Measurements from ENCODE around the gene GPR32.
"Not testable (repeated sequence)": the region's sequence is repeated elsewhere in the genome, so short reads cannot be mapped to it uniquely, and the experiment has no call there.

GPR32 gene, protein sequence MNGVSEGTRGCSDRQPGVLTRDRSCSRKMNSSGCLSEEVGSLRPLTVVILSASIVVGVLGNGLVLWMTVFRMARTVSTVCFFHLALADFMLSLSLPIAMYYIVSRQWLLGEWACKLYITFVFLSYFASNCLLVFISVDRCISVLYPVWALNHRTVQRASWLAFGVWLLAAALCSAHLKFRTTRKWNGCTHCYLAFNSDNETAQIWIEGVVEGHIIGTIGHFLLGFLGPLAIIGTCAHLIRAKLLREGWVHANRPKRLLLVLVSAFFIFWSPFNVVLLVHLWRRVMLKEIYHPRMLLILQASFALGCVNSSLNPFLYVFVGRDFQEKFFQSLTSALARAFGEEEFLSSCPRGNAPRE

GRCh38 chr19:50770164-50770563, at the start of gene GPR32:
Gene GPR32, plus strand, starts transcription at chr19:50770464. Its CDS starts 137 bp downstream, at chr19:50770601.
- not testable (repeated sequence) for DNase-seq (ENCODE audit: low spot score); H3K27ac ChIP-seq; H3K4me3 ChIP-seq

DNA sequence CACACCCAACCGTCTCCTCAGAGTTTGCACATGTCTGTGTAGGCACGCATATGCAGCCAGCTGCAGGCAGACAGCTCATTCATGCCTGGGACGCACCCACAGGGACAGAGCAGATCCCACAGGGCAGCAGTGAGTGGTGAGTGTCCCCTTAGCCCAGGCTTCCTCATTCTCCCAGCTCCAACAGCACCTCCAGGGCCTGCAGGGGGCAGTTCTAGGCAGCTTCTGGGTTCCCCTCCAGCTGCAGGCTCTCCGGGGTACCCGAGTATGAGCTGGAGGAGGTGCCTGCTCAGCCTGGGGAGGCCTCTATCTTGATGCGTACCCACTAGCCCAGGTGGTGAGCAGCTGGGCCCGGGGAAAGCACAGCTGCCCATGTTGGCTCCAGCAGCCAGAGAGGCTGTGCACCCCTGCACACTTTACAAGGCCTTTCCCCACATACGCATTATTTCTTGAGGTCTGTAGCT, 49.3 kb upstream of the GPR32 start:
- H3K4me3 ChIP-seq, result no peak overlapping the region
- TF ChIP-seq, protein P1, sequence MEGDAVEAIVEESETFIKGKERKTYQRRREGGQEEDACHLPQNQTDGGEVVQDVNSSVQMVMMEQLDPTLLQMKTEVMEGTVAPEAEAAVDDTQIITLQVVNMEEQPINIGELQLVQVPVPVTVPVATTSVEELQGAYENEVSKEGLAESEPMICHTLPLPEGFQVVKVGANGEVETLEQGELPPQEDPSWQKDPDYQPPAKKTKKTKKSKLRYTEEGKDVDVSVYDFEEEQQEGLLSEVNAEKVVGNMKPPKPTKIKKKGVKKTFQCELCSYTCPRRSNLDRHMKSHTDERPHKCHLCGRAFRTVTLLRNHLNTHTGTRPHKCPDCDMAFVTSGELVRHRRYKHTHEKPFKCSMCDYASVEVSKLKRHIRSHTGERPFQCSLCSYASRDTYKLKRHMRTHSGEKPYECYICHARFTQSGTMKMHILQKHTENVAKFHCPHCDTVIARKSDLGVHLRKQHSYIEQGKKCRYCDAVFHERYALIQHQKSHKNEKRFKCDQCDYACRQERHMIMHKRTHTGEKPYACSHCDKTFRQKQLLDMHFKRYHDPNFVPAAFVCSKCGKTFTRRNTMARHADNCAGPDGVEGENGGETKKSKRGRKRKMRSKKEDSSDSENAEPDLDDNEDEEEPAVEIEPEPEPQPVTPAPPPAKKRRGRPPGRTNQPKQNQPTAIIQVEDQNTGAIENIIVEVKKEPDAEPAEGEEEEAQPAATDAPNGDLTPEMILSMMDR (IDR thresholded peaks at IDR 0.05), result no peak
- no peak for DNase-seq (ENCODE audit: low spot score)
- no peak overlapping the region for H3K27ac ChIP-seq

DNA sequence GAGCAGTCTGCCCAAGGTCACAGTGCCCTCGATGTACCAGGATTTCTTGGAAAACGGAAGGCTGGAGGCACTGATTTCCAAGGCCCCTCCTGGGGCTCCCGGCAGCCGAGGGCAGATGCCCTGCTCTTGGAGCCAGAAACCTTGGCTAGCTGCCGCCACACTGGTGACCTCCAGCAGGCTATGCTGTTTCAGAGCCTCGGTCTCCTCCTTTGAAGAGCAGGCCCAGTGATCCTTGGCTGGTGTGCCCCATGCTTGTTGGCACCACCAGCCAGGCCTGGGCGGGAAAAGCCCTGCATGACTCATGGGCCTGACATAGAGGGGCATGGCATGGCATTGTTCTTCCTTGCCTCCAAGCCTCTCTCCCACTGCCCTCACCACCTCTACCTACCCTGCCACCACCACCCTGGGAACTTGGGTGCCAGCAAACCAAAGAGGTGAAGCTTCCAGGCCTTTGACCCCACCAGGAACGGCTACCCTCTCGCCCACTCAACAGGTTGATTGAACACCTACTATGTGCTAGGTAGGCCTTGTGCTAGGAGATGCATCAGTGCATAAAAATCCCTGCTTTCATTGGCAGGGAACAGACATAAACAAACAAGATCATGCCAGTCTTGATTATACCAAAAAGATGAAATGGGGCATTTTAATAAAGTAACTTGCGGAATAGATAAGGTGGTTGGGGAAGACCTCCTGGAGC, 48.7 kb upstream of the GPR32 start:
- no peak overlapping the region for H3K27ac ChIP-seq
- H3K4me3 ChIP-seq, result no peak overlapping the region
- DNase-seq (ENCODE audit: low spot score), result no peak
- TF ChIP-seq, protein P1 (IDR thresholded peaks at IDR 0.05), result no peak

- TF ChIP-seq, protein P1 (IDR thresholded peaks at IDR 0.05), result no peak
- Histone ChIP-seq H3K27ac (peak overlapping the region in 1 of 2 donors; percentile 50), H3K4me3 (peak overlapping the region; percentile 73)
- DNase-seq (ENCODE audit: low spot score), result no peak
These were observed 47.9 kb upstream of the GPR32 start for GRCh38 chr19:50722201-50723013.

GRCh38 chr19:50723069-50723468, 47.2 kb upstream of the GPR32 start, which contains the start of gene CLEC11A:
Gene CLEC11A, plus strand, starts transcription at chr19:50723364. Its CDS starts 162 bp downstream, at chr19:50723526.
- H3K27ac ChIP-seq, result peak within 1 kb of the TSS in 1 of 2 donors; percentile 70
- no peak for DNase-seq (ENCODE audit: low spot score)
- TF ChIP-seq, protein P1 (IDR thresholded peaks at IDR 0.05), result no peak
- peak within 1 kb of the TSS; percentile 73 for H3K4me3 ChIP-seq

DNA sequence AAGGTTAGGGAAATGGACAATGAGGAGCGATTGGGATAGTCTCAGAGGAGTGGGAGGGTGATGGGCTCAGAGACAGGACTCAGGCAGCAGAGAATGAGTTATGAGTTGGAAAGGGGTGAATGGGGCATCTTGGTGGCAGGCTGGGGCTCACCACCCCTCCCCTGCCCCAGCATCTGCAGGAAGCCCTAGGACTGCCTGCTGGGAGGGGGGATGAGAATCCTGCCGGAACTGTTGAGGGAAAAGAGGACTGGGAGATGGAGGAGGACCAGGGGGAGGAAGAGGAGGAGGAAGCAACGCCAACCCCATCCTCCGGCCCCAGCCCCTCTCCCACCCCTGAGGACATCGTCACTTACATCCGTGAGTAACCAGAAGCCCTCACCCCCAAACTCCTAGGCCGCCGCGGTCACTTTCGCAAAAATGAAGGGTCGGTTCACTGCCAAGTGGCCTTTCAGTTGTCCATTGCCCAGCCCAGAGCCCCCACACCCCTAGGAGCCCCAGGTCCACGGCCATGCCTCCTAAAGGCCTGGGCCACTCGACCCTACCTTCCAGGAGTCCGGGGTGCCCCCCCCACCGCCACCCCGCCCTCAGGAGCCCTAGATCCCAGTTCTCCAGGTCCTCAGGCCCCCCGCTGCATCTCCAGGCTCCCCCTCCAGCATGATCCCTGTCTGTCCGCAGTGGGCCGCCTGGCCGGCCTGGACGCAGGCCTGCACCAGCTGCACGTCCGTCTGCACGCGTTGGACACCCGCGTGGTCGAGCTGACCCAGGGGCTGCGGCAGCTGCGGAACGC, 46.3 kb upstream of the GPR32 start:
- TF ChIP-seq, protein P1 (IDR thresholded peaks at IDR 0.05), result no peak
- no peak for DNase-seq (ENCODE audit: low spot score)
- peak overlapping the region; percentile 73 for H3K4me3 ChIP-seq
- peak overlapping the region in 1 of 2 donors; percentile 70 for H3K27ac ChIP-seq

All from coronary artery (tissue), 2 donors.